KBM-7 (cell line): ENCODE measurements around the gene TANC1.

Experiments used
- DNase-seq: peaks from one replicate; pipeline ENCODE4 v3.0.0-alpha.2; 2015
- in situ Hi-C: fragments of 300-500 bp; cut with MboI; formaldehyde crosslinking; loops from 2 replicates; pipeline ENCODE4 v1.14.3; 2020; ENCODE audit warnings: low sequenced_read_pairs, low pct_unique_long_range_greater_than_20kb, mixed read lengths

TANC1 gene

DNA sequence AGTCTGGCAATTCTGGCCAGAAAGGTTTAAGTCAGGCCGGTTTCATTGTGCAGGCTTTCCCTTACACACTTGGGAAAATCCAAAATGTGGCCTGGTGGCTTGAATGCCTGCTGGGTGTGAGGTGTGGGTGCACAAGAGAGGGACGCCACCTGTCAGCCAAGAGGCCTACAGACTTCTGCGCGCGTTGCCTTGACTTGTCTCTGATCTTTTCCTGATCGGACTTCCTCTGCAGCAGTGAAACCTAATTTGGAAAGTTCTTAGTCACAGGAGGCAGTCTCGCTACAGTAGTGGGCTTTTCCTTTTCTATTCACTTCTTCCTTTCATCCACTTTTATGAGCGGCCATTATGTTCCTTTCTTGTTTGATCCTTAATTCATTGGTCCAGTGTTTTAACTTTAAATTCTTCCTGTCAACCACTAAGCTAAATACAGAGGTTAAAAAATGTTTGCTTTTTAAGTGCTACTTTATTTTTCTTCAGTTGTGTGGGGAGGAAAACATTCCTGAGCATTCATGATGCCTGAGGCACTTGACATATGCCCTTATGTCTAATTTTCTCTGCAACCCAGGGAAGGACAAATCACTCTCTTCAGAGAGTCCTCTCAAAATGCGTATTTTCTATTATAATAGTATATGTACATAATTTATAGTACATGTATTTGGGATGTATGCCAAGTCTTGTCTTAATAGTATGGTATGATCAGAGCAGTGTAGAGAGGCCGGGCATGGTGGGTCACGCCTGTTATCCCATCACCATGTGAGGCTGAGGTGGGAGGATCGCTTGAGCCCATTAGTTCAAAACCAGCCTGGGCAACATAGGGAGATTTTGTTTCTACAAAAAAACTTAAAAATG lies 189.1 kb downstream of the TANC1 start:
- DNase-seq: no peak
- in situ Hi-C loops: no loop called here

- in situ Hi-C loops: no loop called here
- DNase-seq: no peak
These were observed 192.0 kb downstream of the TANC1 start for GRCh38 chr2:159160412-159160811.

DNA sequence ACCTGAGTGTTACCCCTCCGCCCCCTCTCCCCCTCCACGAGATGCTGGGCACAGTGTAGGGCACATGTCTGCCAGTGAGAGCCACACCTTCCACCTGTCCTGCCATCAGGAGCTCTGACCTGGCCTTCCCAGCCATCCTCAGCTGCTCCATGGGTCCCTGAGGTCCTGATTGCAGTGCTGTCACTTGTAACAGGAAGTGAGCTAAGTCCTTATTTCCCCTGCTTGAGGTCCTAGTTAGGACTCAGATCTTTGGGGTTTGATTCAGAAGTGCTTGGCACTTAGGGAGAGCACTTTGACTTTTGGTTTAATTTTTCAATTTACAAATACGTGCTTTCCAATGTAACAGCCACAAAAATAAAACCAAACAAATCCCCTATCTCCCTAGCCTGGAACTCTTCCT lies 192.5 kb downstream of the TANC1 start:
- no peak for DNase-seq
- in situ Hi-C loops: no loop called here

DNA sequence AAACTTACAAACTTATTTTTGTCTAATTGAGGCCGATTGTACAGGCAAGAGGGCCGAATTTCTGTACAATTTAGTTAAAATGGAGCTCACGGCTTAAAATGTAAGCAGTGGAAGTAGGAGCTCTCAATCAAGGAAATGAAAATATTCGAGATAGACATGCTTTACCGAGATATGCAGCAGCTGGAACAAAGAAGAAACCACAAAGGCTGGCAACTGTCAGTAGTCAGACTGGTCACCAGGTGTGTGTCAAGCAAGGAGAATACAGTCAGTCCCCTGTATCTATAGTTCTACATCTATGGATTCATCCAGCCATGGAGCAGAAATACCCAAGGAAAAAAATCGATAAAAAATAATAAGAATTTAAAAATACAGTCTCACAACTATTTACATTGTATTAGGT lies 195.5 kb downstream of the TANC1 start:
- in situ Hi-C loops: no loop called here
- no peak for DNase-seq

- no peak for DNase-seq
- in situ Hi-C loops: no loop called here
These were observed 196.0 kb downstream of the TANC1 start for GRCh38 chr2:159164457-159164911.

DNA sequence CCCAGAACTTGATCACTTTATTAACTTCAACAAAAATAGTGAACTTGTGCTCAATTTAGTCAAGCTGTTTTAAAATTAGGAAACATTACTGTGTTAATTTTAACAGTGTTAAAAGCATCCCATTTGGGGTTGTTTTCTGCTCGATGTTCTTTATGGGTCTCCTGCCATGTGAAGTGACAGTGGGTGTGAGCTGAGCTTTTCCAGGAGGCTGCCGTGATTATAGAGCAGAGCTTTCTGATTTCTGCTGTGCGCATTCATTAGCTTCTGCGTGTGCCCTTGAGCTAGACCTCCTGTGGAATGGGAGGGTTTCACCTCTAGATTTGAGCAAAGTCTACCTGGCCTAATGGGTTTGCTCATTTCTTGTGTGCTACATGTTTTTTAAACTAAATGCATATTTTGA lies 196.6 kb downstream of the TANC1 start:
- in situ Hi-C loops: no loop called here
- no peak for DNase-seq

GRCh38 chr2:159168707-159169106 lies 200.3 kb downstream of the TANC1 start:
- in situ Hi-C loops: no loop called here
- DNase-seq: no peak

DNA sequence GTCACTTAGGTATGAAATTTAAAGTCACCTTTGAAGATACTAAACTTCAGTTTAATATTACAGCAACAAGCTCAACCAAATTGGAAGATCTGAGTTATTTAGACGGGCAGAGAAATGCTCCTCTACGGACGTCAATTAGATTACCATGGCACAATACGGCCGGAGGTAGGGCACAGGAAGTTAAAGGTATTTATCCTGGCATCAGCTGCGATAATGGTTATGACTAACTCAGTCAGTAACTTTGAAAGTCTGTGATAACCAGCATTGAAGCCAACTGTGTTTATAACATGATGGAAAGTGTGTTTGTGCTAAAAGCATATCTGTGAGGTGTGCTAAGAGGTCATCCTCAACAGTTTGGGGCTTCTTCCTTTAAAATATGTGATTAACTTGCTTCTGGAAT lies 200.7 kb downstream of the TANC1 start:
- DNase-seq: no peak
- in situ Hi-C loops: no loop called here

GRCh38 chr2:159172403-159172802 lies 204.0 kb downstream of the TANC1 start:
- DNase-seq: no peak
- in situ Hi-C loops: no loop called here

- in situ Hi-C loops: no loop called here
These were observed 206.3 kb downstream of the TANC1 start for GRCh38 chr2:159174759-159175158.

GRCh38 chr2:159175182-159175581 lies 206.7 kb downstream of the TANC1 start:
- no peak for DNase-seq
- in situ Hi-C loops: no loop called here

More at GRCh38 chr2:159174759-159175158, 206.3 kb downstream of the TANC1 start:
- no peak for DNase-seq

DNA sequence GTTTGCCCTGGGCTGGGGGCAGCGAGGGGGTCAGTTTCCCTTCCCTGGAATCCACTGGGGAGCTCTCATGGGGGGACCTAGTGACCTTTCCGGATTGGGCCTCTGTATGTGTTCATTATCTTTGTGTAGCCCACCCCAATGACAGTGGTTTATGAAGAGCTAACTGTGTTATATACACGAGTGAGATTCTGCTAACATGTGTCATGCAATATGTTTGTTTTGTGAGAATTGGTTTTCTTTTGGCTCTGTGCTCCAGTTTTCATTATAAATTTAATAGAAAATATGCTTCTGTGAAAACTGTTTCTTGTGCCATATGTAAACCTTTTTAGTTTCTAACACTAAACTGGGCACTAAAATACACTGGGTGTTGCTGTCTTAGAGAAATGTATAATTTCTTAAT lies 207.5 kb downstream of the TANC1 start:
- no peak for DNase-seq
- in situ Hi-C loops: no loop called here

DNA sequence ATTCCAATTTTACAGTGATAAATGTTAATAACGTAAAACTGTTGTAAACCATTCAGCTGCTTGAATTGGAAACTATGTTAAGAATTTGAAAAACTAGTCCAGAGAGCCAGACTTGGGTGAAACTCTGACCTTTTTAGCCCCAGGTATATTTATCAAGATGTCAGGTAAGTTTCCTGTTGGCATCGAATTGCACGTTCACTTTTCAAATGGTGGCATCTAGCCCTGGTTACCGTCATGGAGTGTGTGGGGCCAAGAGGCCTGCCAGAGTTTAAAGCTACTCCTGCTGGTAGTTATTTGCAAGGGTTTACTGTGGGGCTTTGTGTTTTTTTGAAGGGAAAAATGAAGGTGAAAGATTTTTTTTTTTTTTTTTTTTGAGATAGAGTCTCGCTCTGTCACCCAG lies 208.1 kb downstream of the TANC1 start:
- DNase-seq: no peak
- in situ Hi-C loops: no loop called here

GRCh38 chr2:159177357-159177756 lies 208.9 kb downstream of the TANC1 start:
- DNase-seq: no peak
- in situ Hi-C loops: no loop called here

- in situ Hi-C loops: no loop called here
- no peak for DNase-seq
These were observed 209.5 kb downstream of the TANC1 start for GRCh38 chr2:159177957-159178356.

DNA sequence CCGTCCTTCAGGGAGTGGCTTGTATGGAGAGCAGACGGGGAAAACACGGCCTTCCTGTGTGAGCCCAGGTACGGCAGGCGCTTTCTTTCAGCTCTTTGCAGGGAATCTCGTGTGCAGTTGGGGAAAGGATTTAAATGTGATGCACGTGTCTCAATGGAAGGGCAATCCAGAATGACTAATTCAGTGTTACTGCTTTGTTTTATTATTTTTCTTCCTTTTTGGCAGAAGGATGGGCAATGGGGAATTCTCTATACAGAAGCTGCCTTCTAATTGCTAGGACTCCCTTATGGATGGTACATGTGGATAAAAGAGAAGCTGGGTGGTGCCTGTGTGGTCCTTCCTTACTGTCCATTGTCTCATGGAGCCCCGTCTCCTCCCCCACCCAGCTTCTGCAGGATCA lies 210.7 kb downstream of the TANC1 start:
- in situ Hi-C loops: no loop called here
- DNase-seq: no peak

- in situ Hi-C loops: no loop called here
- DNase-seq: no peak
These were observed 211.3 kb downstream of the TANC1 start for GRCh38 chr2:159179696-159180095.

- in situ Hi-C loops: no loop called here
- DNase-seq: no peak
These were observed 214.9 kb downstream of the TANC1 start for GRCh38 chr2:159183346-159183745.

DNA sequence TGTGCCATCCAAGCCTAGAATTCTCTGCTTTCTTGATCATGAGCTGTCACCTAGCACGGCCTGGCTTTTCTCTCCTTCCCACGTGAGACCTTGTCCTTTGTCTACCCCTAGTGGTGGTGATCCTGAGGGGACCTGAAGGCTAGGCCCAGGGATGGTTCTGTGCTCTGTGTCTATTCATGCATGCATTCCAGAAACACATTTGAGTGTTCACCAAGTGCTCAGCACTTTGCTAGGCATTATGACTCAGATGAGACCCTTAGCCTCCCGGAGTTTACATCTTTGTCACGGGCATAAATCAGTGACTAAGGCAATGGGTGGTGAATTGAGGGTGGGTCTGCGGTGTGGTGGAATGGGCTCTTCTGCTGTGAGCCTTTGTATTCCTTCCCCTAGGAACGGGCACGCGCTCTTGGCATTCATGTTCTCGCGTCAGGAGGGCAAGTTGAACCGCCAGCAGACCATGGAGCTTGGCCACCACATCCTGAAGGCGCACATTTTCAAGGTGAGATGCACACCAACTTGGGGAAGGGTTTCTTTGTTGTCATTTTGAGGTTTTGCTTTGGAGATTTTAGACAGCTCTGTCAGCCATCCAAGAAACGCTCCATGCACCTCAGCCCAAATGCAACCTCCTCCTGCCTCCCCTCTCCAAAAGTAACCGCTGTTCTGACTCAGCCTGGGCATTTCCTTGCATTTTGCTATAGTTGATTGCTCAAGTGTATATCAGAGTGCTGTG lies 217.1 kb downstream of the TANC1 start:
- peak; percentile 28 for DNase-seq
- in situ Hi-C loops: no loop called here

GRCh38 chr2:159186462-159186861 lies 218.0 kb downstream of the TANC1 start:
- no peak for DNase-seq
- in situ Hi-C loops: no loop called here
